Endothelial cell of umbilical vein (primary cell): Measurements from ENCODE around the gene GALNT10.

Experiments
- CTCF ChIP-seq, 2 donors: IDR thresholded peaks; 1 replicate in 1 of 2; 2 replicates in 1 of 2; pipeline ENCODE4 v1.5.1; 2011; ENCODE audit warnings: low read length in 2 of 2, mild to moderate bottlenecking in 2 of 2, moderate library complexity in 2 of 2, control low read depth in 1 of 2, inconsistent platforms in 1 of 2, low read depth in 1 of 2; ENCODE audit not compliant: insufficient read depth in 1 of 2; ENCODE audit errors: extremely low read depth in 1 of 2
- MAX ChIP-seq: IDR thresholded peaks from 2 replicates; pipeline ENCODE4 v1.6.1; 2011; ENCODE audit not compliant: insufficient read depth, insufficient read length

GRCh38 chr5:154351141-154351540, 160.6 kb downstream of the GALNT10 start:
- TF ChIP-seq CTCF (IDR thresholded peaks at IDR 0.05; ENCODE audit: extremely low read depth in 1 of 2, insufficient read depth in 1 of 2, low read depth in 1 of 2, low read length in 2 of 2) (no peak), MAX (no peak)
